Prostate gland (tissue), 2 donors: ENCODE data around the gene CDX1.

ENCODE experiments used
- CTCF ChIP-seq, 4 experiments: fragments of 200-600 bp in 2 of 4; fragments of 450-650 bp in 2 of 4; sonication (generic) in 2 of 4; IDR thresholded peaks; 1 replicate in 3 of 4; 2 replicates in 1 of 4; pipeline ENCODE4 v1.5.1; 2016 to 2019; ENCODE audit warnings: antibody characterized with exemption in 4 of 4, mild to moderate bottlenecking in 2 of 4, moderate library complexity in 2 of 4
- POLR2A ChIP-seq: fragments of 450-650 bp; IDR thresholded peaks from one replicate; pipeline ENCODE4 v1.6.1; 2016; ENCODE audit warnings: antibody characterized with exemption, mild to moderate bottlenecking
- POLR2AphosphoS5 ChIP-seq: sonication (generic); formaldehyde crosslinking; IDR thresholded peaks from one replicate; pipeline ENCODE4 v1.6.1; 2017; ENCODE audit warnings: antibody characterized with exemption

DNA sequence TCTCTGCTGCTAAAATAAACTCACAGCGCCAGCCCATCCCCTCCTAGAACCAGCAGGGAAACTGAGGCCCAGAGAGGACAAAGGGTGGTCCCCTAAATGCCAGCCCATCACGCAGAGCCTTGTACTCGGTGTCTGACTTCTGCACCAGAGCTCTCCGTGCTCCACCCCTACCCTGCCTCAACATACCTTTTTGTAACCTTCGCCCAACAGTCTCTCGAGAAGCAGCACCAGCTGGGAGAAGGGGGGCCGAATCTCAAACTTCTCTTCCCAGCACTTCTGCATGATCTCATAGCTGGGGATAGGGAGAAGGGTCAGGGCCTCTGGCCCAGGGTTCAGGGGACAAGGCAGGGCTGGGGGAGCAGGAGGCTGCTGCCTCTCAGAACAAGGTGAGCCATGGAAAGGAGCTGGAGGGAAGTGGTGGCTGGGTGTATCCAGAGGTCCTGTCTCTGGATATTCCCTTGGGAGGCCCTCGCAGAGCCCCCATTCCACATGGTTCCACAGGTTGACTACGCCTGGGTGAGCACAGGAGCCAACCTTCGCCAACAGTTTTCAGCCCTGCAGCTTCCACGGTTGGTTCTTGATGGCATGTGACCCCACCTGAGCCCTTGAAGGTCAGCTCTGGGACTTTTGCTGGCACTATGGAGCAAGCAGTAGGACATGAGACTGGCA lies 47.9 kb upstream of the CDX1 start:
- TF ChIP-seq CTCF (IDR thresholded peaks at IDR 0.05) (no peak), POLR2A (no peak), POLR2AphosphoS5 (no peak)
